Measurements from ENCODE around the gene CFAP157.

Gene CFAP157

DNA sequence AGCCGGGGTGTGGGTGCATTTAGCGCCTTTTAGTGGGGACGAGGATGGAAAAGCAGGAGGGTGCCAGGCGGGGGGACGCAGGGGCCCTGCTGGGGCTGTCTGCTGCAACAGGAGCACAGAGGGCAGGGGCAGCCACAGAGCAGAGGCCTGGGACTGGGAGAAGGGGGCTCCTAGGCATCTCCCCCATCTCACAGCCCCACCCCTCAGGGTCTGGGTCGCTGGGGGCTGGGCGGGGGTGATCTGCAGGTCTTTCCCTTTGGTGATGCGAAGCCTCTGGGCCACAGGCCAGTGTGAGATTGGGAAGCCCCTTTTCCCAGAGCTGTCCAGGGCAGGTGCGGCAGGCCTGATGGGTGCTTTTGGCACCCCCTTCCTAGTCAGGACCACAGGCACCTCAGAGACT, 23.5 kb downstream of the CFAP157 start:
- Histone ChIP-seq H2AFZ (ENCODE audit: low read depth) (no peak overlapping the region), H3K27ac (no peak overlapping the region), H3K4me3 (IDR thresholded peaks at IDR 0.05; ENCODE audit: insufficient read depth, low read depth, low read length) (no peak overlapping the region), H3K27me3 (ENCODE audit: insufficient read depth, low read depth) (no peaks in the 10 kb centered on the region), H4K20me1 (ENCODE audit: insufficient read depth) (no peaks in the 10 kb centered on the region), H3K4me1 (ENCODE audit: low read depth, poor library complexity, severe bottlenecking) (peaks cover 9% of the 10 kb centered on the region), H3K79me2 (ENCODE audit: insufficient read depth, low read depth) (no peaks in the 10 kb centered on the region), H3K36me3 (ENCODE audit: insufficient read depth) (no peaks in the 10 kb centered on the region), H3K9ac (no peak overlapping the region), H3K4me2 (no peak overlapping the region)
- TF ChIP-seq, protein P1, sequence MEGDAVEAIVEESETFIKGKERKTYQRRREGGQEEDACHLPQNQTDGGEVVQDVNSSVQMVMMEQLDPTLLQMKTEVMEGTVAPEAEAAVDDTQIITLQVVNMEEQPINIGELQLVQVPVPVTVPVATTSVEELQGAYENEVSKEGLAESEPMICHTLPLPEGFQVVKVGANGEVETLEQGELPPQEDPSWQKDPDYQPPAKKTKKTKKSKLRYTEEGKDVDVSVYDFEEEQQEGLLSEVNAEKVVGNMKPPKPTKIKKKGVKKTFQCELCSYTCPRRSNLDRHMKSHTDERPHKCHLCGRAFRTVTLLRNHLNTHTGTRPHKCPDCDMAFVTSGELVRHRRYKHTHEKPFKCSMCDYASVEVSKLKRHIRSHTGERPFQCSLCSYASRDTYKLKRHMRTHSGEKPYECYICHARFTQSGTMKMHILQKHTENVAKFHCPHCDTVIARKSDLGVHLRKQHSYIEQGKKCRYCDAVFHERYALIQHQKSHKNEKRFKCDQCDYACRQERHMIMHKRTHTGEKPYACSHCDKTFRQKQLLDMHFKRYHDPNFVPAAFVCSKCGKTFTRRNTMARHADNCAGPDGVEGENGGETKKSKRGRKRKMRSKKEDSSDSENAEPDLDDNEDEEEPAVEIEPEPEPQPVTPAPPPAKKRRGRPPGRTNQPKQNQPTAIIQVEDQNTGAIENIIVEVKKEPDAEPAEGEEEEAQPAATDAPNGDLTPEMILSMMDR (conservative IDR thresholded peaks at IDR 0.05; ENCODE audit: low read depth, low read length) = no peak

DNA sequence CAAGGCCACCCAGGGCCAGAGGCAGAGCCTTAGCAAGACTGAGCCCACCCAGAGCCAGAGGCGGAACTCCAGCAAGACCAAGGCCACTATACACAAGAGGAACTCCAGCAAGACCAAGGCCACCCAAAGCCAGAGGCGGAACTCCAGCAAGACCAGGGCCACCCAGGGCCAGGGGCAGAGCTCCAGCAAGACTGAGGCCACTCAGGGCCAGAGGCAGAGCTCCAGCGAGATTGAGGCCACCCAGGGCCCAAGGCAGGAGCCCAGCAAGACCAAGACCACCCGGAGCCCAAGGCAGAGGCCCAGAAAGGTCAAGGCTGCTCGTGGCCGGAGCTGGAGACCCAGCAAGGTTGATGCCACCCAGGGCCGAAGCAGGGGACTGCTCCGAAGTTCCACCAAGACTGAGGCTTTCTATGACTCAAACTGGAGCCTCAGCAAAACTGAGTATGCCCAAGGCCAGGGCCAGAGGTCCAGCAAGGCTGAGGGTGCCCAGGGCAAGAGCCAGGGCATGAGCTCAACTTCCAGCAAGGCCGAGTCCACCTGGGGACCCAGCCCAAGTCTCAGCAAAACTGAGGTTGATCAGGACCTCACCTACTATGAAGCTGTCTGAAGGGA, 24.1 kb downstream of the CFAP157 start:
- no peaks in the 10 kb centered on the region for H3K27me3 ChIP-seq (ENCODE audit: insufficient read depth, low read depth)
- no peak overlapping the region for H3K4me3 ChIP-seq (IDR thresholded peaks at IDR 0.05; ENCODE audit: insufficient read depth, low read depth, low read length)
- no peaks in the 10 kb centered on the region for H3K36me3 ChIP-seq (ENCODE audit: insufficient read depth)
- TF ChIP-seq, protein P1 (conservative IDR thresholded peaks at IDR 0.05; ENCODE audit: low read depth, low read length) = no peak
- no peak overlapping the region for H3K27ac ChIP-seq
- no peaks in the 10 kb centered on the region for H3K79me2 ChIP-seq (ENCODE audit: insufficient read depth, low read depth)
- no peak overlapping the region for H2AFZ ChIP-seq (ENCODE audit: low read depth)
- H3K4me2 ChIP-seq = no peak overlapping the region
- H4K20me1 ChIP-seq (ENCODE audit: insufficient read depth) = no peaks in the 10 kb centered on the region
- no peak overlapping the region for H3K9ac ChIP-seq
- H3K4me1 ChIP-seq (ENCODE audit: low read depth, poor library complexity, severe bottlenecking) = peaks cover 14% of the 10 kb centered on the region

DNA sequence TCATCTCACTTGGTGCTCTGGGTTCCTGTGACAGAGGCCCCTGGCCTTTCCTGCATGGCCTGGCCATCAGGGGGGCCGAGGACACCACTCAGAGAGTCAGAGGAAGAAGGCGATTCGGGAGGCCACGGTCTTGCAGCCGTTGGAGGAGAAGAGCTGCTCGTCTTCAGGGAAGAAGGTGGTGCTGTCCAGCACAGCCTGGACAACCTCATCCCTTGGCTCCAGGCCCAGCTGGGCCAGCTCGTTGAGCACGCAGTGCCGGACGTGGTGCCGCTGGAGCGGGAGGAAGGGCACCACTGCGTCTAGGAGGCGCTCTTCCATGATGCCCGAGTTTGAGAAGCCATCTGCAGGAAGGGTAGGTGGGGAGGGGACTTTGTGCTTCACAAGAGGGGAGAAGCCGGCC, 25.1 kb downstream of the CFAP157 start:
- Histone ChIP-seq H3K79me2 (ENCODE audit: insufficient read depth, low read depth) (no peaks in the 10 kb centered on the region), H3K4me1 (ENCODE audit: low read depth, poor library complexity, severe bottlenecking) (peaks cover 19% of the 10 kb centered on the region), H2AFZ (ENCODE audit: low read depth) (no peak overlapping the region), H3K9ac (no peak overlapping the region), H3K27ac (no peak overlapping the region), H4K20me1 (ENCODE audit: insufficient read depth) (no peaks in the 10 kb centered on the region), H3K36me3 (ENCODE audit: insufficient read depth) (no peaks in the 10 kb centered on the region), H3K4me2 (no peak overlapping the region), H3K4me3 (IDR thresholded peaks at IDR 0.05; ENCODE audit: insufficient read depth, low read depth, low read length) (no peak overlapping the region), H3K27me3 (ENCODE audit: insufficient read depth, low read depth) (no peaks in the 10 kb centered on the region)
- TF ChIP-seq, protein P1 (conservative IDR thresholded peaks at IDR 0.05; ENCODE audit: low read depth, low read length) = no peak

DNA sequence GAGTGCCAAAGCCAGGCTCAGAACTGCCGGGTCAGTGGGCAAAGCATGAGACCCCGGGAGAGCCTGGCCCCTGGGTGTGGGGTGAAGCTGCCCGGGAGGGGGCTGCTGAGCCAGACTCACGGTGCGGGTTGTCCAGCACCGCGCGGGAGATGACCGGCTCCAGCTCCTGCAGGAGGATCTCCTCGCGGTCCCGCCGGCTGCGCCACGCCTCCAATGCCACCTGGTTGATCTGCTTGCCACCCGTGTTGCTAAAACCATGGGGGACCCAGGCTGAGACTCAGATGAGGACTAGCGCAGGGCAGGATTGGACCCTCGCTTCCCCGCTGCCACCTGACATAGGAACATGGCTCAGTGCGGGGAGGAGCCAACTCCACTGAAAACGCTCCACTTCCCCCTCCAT, 25.7 kb downstream of the CFAP157 start:
- Histone ChIP-seq H3K4me1 (ENCODE audit: low read depth, poor library complexity, severe bottlenecking) (peaks cover 19% of the 10 kb centered on the region), H3K79me2 (ENCODE audit: insufficient read depth, low read depth) (no peaks in the 10 kb centered on the region)
- TF ChIP-seq, protein P1 (conservative IDR thresholded peaks at IDR 0.05; ENCODE audit: low read depth, low read length) = no peak

More for the DNA sequence above, 25.7 kb downstream of the CFAP157 start:
- Histone ChIP-seq H3K4me2 (no peak overlapping the region), H3K36me3 (ENCODE audit: insufficient read depth) (no peaks in the 10 kb centered on the region), H3K9ac (no peak overlapping the region), H3K4me3 (IDR thresholded peaks at IDR 0.05; ENCODE audit: insufficient read depth, low read depth, low read length) (no peak overlapping the region), H2AFZ (ENCODE audit: low read depth) (no peak overlapping the region), H4K20me1 (ENCODE audit: insufficient read depth) (no peaks in the 10 kb centered on the region), H3K27ac (no peak overlapping the region), H3K27me3 (ENCODE audit: insufficient read depth, low read depth) (no peaks in the 10 kb centered on the region)

Measured in KMS-11 (cell line).